ENCODE measurements around the gene APOBEC4.

The APOBEC4 gene

GRCh38 chr1:183674339-183674738 is 21.2 kb upstream of the APOBEC4 start:
- DNase-seq, result no peak

GRCh38 chr1:183673605-183674323 is 20.6 kb upstream of the APOBEC4 start:
- no peak for DNase-seq

- DNase-seq, result no peak
These were observed 17.1 kb upstream of the APOBEC4 start for GRCh38 chr1:183670169-183670568.

GRCh38 chr1:183656355-183656754 is 3.2 kb upstream of the APOBEC4 start:
- no peak for DNase-seq

GRCh38 chr1:183655562-183656075 is 2.5 kb upstream of the APOBEC4 start:
- peak; percentile 70 for DNase-seq

- no peak for DNase-seq
These were observed 1.6 kb upstream of the APOBEC4 start for GRCh38 chr1:183654706-183655105.

- DNase-seq, result no peak
These were observed 848 bp upstream of the APOBEC4 start for GRCh38 chr1:183653876-183654451.

GRCh38 chr1:183653462-183653794 is 312 bp upstream of the APOBEC4 start:
- DNase-seq, result no peak

GRCh38 chr1:183652107-183652506 is 1.0 kb downstream of the APOBEC4 start:
- DNase-seq, result peak; percentile 42

- DNase-seq, result no peak
These were observed 1.5 kb downstream of the APOBEC4 start for GRCh38 chr1:183651612-183652011.

GRCh38 chr1:183648042-183648441 is 5.1 kb downstream of the APOBEC4 start:
- DNase-seq, result no peak

- no peak for DNase-seq
These were observed 6.3 kb downstream of the APOBEC4 start for GRCh38 chr1:183646776-183647175.

- DNase-seq, result no peak
These were observed 7.6 kb downstream of the APOBEC4 start for GRCh38 chr1:183645531-183645930.

- DNase-seq, result no peak
These were observed 10.9 kb downstream of the APOBEC4 start for GRCh38 chr1:183642166-183642565.

GRCh38 chr1:183640193-183640592 is 12.9 kb downstream of the APOBEC4 start:
- no peak for DNase-seq

- no peak for DNase-seq
These were observed 14.3 kb downstream of the APOBEC4 start for GRCh38 chr1:183638649-183639387.

- DNase-seq, result no peak
These were observed 16.3 kb downstream of the APOBEC4 start for GRCh38 chr1:183636783-183637182.

- no peak for DNase-seq
These were observed 16.8 kb downstream of the APOBEC4 start for GRCh38 chr1:183636334-183636682.

GRCh38 chr1:183635606-183636333 is 17.3 kb downstream of the APOBEC4 start, which contains the start of gene ARPC5:
TSS of gene ARPC5 (minus strand) at chr1:183635783. CDS start at chr1:183635659, 124 bp downstream.
- DNase-seq, result peak; percentile 96

- no peak for DNase-seq
These were observed 18.0 kb downstream of the APOBEC4 start for GRCh38 chr1:183635099-183635605.

- no peak for DNase-seq
These were observed 18.6 kb downstream of the APOBEC4 start for GRCh38 chr1:183634429-183635065.

GRCh38 chr1:183633676-183634343 is 19.3 kb downstream of the APOBEC4 start:
- DNase-seq, result peak; percentile 80
